Tibial nerve (tissue), 4 donors: ENCODE data around the gene OCLN. TPM values are rescaled to one million over a fixed set of nuclear protein-coding genes. Genes with fewer than 3 reads are reported as not detected.
"Not testable (repeated sequence)": the region's sequence is repeated elsewhere in the genome, so short reads cannot be mapped to it uniquely, and the experiment has no call there.

Experiments used
- DNase-seq, 2 donors: peaks; one replicate each; pipeline ENCODE4 v3.0.0-alpha.2; 2019; ENCODE audit warnings: low spot score in 2 of 2
- H3K27ac ChIP-seq, 4 donors: fragments of 200-600 bp; sonication (generic) in 3 of 4; one replicate each; pipeline ENCODE4 v1.5.1; 2017 to 2019; ENCODE audit warnings: mild to moderate bottlenecking in 1 of 4
- H3K27me3 ChIP-seq, 2 donors: fragments of 200-600 bp; sonication (generic) in 1 of 2; one replicate each; pipeline versions ENCODE4 v1.5.1 to v1.6.0; 2017 to 2019
- H3K36me3 ChIP-seq, 3 donors: fragments of 200-600 bp; sonication (generic); one replicate each; pipeline ENCODE4 v1.5.1; 2018 to 2019
- H3K4me1 ChIP-seq, 4 donors: fragments of 200-600 bp; sonication (generic) in 3 of 4; one replicate each; pipeline ENCODE4 v1.5.1; 2017 to 2019
- H3K4me3 ChIP-seq, 4 donors: fragments of 200-600 bp; sonication (generic) in 3 of 4; one replicate each; pipeline ENCODE4 v1.5.1; 2017 to 2019; ENCODE audit warnings: mild to moderate bottlenecking in 1 of 4, moderate library complexity in 1 of 4
- H3K9me3 ChIP-seq, 4 donors: fragments of 200-600 bp; sonication (generic) in 3 of 4; one replicate each; pipeline ENCODE4 v1.5.1; 2017 to 2019
- EP300 ChIP-seq, 2 donors: sonication (generic); formaldehyde crosslinking; IDR thresholded peaks; one replicate each; pipeline ENCODE4 v1.6.1; 2017; ENCODE audit warnings: antibody characterized with exemption in 2 of 2, mild to moderate bottlenecking in 1 of 2
- POLR2A ChIP-seq, 2 donors: fragments of 450-650 bp; IDR thresholded peaks; one replicate each; pipeline ENCODE4 v1.6.1; 2017; ENCODE audit warnings: antibody characterized with exemption in 2 of 2, mild to moderate bottlenecking in 2 of 2, moderate library complexity in 2 of 2
- WGBS, 2 donors: methylation state at CpG; one replicate each; pipeline ENCODE4 v1.1.5; 2018; 5-methylcytosine and 5-hydroxymethylcytosine counted together
- total RNA-seq, 4 donors: library from RNA; depleted of rRNA; stranded (reverse); fragments of >200 nt; gene quantifications; one replicate each; pipeline ENCODE4 v1.1.0, GENCODE V29; 2016
- TF ChIP-seq, protein P1 (sequence below), 5 experiments: fragments of 200-600 bp in 3 of 5; fragments of 450-650 bp in 2 of 5; sonication (generic) in 3 of 5; IDR thresholded peaks; one replicate each; pipeline ENCODE4 v1.5.1; 2016 to 2019; ENCODE audit warnings: antibody characterized with exemption in 5 of 5, mild to moderate bottlenecking in 3 of 5, moderate library complexity in 2 of 5

The OCLN gene
- total RNA-seq, 4 donors from 2014 or later, result 8.1 to 13.8 (median 9.2) TPM

DNA sequence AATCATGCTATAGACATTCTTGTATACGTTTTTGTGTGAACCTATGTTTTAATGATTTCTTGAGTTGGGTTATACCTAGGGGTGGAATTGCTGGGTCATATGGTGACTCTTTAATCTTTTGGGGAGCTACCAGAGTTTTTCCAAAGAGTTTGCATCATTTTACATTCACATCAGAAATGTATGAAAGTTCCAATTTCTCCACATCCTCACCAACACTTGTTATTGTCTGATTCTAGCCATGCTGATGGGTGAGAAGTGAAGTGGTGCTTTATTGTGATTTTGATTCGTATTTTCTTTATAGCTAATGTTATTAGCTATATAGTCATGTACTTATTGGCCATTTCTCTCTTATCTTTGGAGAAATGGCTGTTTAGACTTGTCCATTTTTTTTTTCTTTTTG, 18.1 kb downstream of the OCLN start:
- 86 to 89% methylated on average over 2 of the region's 2 CpGs for WGBS, 2 donors
- Histone ChIP-seq H3K27me3 (no peaks in the 10 kb centered on the region), H3K4me3 (no peak overlapping the region), H3K9me3 (no peaks in the 10 kb centered on the region), H3K4me1 (peaks cover 0 to 4% (median 0%) of the 10 kb centered on the region in 4 donors), H3K36me3 (no peaks in the 10 kb centered on the region), H3K27ac (no peak overlapping the region)
- no peak for TF ChIP-seq POLR2A (IDR thresholded peaks at IDR 0.05)
- TF ChIP-seq, protein P1, sequence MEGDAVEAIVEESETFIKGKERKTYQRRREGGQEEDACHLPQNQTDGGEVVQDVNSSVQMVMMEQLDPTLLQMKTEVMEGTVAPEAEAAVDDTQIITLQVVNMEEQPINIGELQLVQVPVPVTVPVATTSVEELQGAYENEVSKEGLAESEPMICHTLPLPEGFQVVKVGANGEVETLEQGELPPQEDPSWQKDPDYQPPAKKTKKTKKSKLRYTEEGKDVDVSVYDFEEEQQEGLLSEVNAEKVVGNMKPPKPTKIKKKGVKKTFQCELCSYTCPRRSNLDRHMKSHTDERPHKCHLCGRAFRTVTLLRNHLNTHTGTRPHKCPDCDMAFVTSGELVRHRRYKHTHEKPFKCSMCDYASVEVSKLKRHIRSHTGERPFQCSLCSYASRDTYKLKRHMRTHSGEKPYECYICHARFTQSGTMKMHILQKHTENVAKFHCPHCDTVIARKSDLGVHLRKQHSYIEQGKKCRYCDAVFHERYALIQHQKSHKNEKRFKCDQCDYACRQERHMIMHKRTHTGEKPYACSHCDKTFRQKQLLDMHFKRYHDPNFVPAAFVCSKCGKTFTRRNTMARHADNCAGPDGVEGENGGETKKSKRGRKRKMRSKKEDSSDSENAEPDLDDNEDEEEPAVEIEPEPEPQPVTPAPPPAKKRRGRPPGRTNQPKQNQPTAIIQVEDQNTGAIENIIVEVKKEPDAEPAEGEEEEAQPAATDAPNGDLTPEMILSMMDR (IDR thresholded peaks at IDR 0.05), result no peak
- TF ChIP-seq EP300 (IDR thresholded peaks at IDR 0.05), result no peak
- no peak for DNase-seq

DNA sequence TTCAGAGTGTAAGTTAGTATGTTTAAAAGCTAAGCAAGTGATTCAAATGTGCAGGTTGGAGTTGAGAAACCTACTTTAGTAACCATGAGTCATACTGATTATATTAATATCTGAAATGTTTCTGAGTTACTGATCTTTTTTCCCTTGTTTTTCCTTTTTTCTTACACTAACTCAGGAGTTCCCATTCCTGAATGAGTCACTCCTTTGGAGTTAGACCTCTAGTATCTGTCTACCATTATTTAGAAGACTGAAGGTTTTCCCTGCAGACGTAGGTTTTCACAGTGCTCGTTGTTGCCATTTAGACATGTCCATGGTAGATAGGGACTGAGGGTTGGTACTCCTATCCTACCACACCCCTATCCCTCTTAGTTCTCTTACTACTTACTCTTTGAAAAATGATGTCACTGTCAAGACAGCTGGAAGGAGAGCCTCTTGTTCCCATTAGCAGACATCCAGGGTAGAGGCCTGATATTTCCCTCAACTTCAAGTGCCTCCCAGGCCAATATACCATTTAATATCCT, 20.2 kb downstream of the OCLN start:
- H3K9me3 ChIP-seq, result no peaks in the 10 kb centered on the region
- H3K4me3 ChIP-seq, result no peak overlapping the region
- H3K4me1 ChIP-seq, result peaks cover 0 to 4% (median 0%) of the 10 kb centered on the region in 4 donors
- no peaks in the 10 kb centered on the region for H3K36me3 ChIP-seq
- H3K27me3 ChIP-seq, result no peaks in the 10 kb centered on the region
- TF ChIP-seq, protein P1 (IDR thresholded peaks at IDR 0.05), result no peak
- no peak for TF ChIP-seq POLR2A (IDR thresholded peaks at IDR 0.05)
- TF ChIP-seq EP300 (IDR thresholded peaks at IDR 0.05), result no peak
- WGBS, 2 donors, result 90 to 96% methylated on average over 2 of the region's 2 CpGs
- H3K27ac ChIP-seq, result no peak overlapping the region
- no peak for DNase-seq

DNA sequence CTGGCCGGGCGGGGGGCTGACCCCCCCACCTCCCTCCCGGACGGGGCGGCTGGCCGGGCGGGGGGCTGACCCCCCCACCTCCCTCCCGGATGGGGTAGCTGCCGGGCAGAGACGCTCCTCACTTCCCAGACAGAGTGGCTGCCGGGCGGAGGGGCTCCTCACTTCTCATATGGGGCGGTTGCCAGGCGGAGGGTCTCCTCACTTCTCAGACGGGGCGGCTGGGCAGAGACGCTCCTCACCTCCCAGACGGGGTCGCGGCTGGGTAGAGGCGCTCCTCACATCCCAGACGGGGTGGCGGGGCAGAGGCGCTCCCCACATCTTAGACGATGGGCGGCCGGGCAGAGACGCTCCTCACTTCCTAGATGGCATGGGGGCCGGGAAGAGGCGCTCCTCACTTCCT, 23.0 kb downstream of the OCLN start:
- H3K27ac ChIP-seq, H3K27me3 ChIP-seq, DNase-seq, H3K4me3 ChIP-seq, H3K4me1 ChIP-seq, H3K9me3 ChIP-seq, H3K36me3 ChIP-seq: not testable (repeated sequence)
- 96 to 99% methylated on average over 5 to 13 of the region's 30 CpGs for WGBS, 2 donors

DNA sequence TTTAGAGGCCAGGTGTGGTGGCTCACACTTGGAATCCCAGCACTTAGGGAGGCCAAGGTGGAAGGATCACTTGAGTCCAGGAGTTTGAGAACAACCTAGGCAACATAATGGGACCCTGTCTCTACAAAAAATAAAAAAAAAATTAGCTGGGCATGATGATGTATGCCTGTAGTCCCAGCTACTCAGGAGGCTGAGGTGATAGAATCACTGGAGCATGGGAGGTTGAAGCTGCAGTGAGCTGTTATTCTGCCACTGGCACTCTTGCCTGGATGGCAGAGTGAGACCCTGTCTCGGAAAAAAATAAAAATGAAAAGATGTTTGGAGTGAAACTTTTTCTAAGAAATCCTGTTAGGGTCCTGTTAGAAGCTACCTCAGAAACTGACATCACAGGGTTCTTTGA, 24.2 kb downstream of the OCLN start:
- TF ChIP-seq, protein P1 (IDR thresholded peaks at IDR 0.05), result no peak
- TF ChIP-seq POLR2A (IDR thresholded peaks at IDR 0.05) (no peak), EP300 (IDR thresholded peaks at IDR 0.05) (no peak)
- DNase-seq, result no peak
- Histone ChIP-seq H3K4me3 (no peak overlapping the region), H3K27ac (no peak overlapping the region), H3K4me1 (peaks cover 0 to 5% (median 2%) of the 10 kb centered on the region in 4 donors), H3K36me3 (no peaks in the 10 kb centered on the region), H3K27me3 (no peaks in the 10 kb centered on the region), H3K9me3 (no peaks in the 10 kb centered on the region)
- WGBS, 2 donors, result 95 to 96% methylated on average over 1 of the region's 1 CpG

DNA sequence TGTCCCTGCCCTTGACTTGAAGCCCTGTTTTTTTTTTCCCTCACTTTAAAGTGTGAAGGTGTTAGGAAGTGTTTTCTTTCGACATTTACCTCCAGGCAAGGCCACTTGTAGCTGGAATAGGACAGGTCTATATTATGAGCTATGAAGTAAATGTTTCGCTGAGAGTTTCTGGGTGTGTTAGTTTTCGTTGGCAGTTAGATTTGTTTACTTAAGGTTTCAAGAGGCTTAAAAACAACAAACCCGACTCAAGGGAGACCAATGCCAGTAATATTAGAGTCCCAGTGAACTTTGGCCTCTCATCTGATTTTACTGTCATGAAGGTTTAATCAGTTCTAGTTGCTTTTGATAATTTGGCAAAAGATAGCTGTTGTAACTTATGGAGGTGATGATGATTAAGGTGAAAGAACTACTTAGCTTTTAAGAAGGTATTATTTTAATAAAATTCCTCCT, 25.2 kb downstream of the OCLN start:
- Histone ChIP-seq H3K4me1 (peaks cover 0 to 5% (median 2%) of the 10 kb centered on the region in 4 donors), H3K27ac (no peak overlapping the region), H3K36me3 (no peaks in the 10 kb centered on the region), H3K9me3 (no peaks in the 10 kb centered on the region), H3K4me3 (no peak overlapping the region), H3K27me3 (no peaks in the 10 kb centered on the region)
- WGBS, 2 donors, result 40 to 45% methylated on average over 4 of the region's 4 CpGs
- TF ChIP-seq, protein P1 (IDR thresholded peaks at IDR 0.05), result no peak
- TF ChIP-seq POLR2A (IDR thresholded peaks at IDR 0.05) (no peak), EP300 (IDR thresholded peaks at IDR 0.05) (no peak)
- DNase-seq, result no peak

DNA sequence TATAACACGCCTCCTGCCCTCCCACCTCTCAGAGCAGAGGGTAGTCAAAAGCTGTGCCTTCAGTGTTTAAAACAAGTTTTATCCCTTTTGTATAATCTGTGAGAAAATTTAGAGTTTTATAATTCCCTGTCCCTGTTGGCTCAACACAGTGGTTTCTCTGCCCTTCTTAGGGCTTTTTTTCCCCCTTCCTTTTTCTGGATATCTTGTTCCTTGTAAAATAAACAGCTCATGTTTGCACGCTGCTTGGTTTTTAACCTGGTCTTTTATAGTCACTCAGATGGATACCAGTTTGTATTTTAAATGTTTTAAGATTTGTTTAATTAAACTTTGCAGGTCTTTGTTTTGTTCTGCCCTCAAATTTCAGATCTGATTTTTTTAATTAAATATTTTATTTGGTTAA, 26.7 kb downstream of the OCLN start:
- peaks cover 0 to 5% (median under 1%) of the 10 kb centered on the region in 4 donors for H3K4me1 ChIP-seq
- H3K27ac ChIP-seq, result no peak overlapping the region
- no peaks in the 10 kb centered on the region for H3K9me3 ChIP-seq
- H3K36me3 ChIP-seq, result no peaks in the 10 kb centered on the region
- no peaks in the 10 kb centered on the region for H3K27me3 ChIP-seq
- no peak overlapping the region for H3K4me3 ChIP-seq
- TF ChIP-seq, protein P1 (IDR thresholded peaks at IDR 0.05), result no peak
- TF ChIP-seq POLR2A (IDR thresholded peaks at IDR 0.05), result no peak
- TF ChIP-seq EP300 (IDR thresholded peaks at IDR 0.05), result no peak
- 65 to 88% methylated on average over 2 of the region's 2 CpGs for WGBS, 2 donors
- DNase-seq, result no peak
